HEK293 (cell line): ENCODE data around the gene KDM4C.

Experiments used
- CTCF ChIA-PET: fragments of 350-600 bp; formaldehyde crosslinking; extraction: SDS; loops from one replicate; lab custom pipeline; 2021; ENCODE audit warnings: antibody characterized with exemption; lab: Yijun Ruan, JAX
- POLR2A ChIA-PET: fragments of 300-600 bp; formaldehyde crosslinking; extraction: SDS; loops from one replicate; lab custom pipeline; 2020; ENCODE audit warnings: antibody characterized with exemption, inconsistent platforms; lab: Yijun Ruan, JAX
- H3K27ac ChIP-seq: fragments of 200-500 bp; sonication (Bioruptor generic); 2 replicates; pipeline ENCODE4 v1.5.1; 2014; ENCODE audit warnings: low read depth, low read length, control low read depth, inconsistent platforms; ENCODE audit errors: extremely low read depth
- H3K36me3 ChIP-seq, 2 experiments: fragments of 200-500 bp in 1 of 2; sonication (Bioruptor generic) in 1 of 2; 1 replicate in 1 of 2; 2 replicates in 1 of 2; pipeline ENCODE4 v1.5.1; 2014 to 2017; ENCODE audit warnings: inconsistent platforms in 2 of 2, low read length in 2 of 2; ENCODE audit not compliant: control insufficient read depth in 2 of 2, insufficient read depth in 1 of 2
- H3K4me1 ChIP-seq: fragments of 200-500 bp; sonication (Bioruptor generic); 2 replicates; pipeline ENCODE4 v1.5.1; 2014; ENCODE audit warnings: mild to moderate bottlenecking, low read length, inconsistent platforms; ENCODE audit not compliant: control insufficient read depth, insufficient read depth
- H3K4me3 ChIP-seq: 2 replicates; pipeline ENCODE4 v1.5.1; 2011; ENCODE audit warnings: low read depth, mild to moderate bottlenecking, control low read depth, low read length, moderate library complexity
- H3K9me3 ChIP-seq: fragments of 200-500 bp; sonication (Bioruptor generic); 2 replicates; pipeline ENCODE4 v1.5.1; 2014; ENCODE audit warnings: low read depth, low read length, inconsistent platforms; ENCODE audit not compliant: control insufficient read depth, insufficient read depth
- AEBP2 ChIP-seq: fragments of 450-650 bp; formaldehyde crosslinking; IDR thresholded peaks from 2 replicates; pipeline ENCODE4 v1.5.1; 2016; ENCODE audit warnings: missing biosample characterization, missing genetic modification characterization, borderline replicate concordance
- MEIS1 ChIP-seq: sonication (generic); formaldehyde crosslinking; IDR thresholded peaks from 2 replicates; pipeline ENCODE4 v1.8.1; 2022; ENCODE audit warnings: missing genetic modification reagents, mild to moderate bottlenecking, borderline replicate concordance
- RBAK ChIP-seq: fragments of 450-650 bp; formaldehyde crosslinking; IDR thresholded peaks from 2 replicates; pipeline ENCODE4 v1.5.1; 2016; ENCODE audit warnings: missing biosample characterization, missing genetic modification characterization
- SP7 ChIP-seq: fragments of 450-650 bp; formaldehyde crosslinking; IDR thresholded peaks from 2 replicates; pipeline ENCODE4 v1.5.1; 2016; ENCODE audit warnings: missing biosample characterization, missing genetic modification characterization
- ZBTB26 ChIP-seq: fragments of 450-650 bp; formaldehyde crosslinking; optimal IDR thresholded peaks from 2 replicates; pipeline ENCODE3; 2016; ENCODE audit warnings: missing biosample characterization, mild to moderate bottlenecking, missing genetic modification characterization
- ZNF19 ChIP-seq: fragments of 450-650 bp; formaldehyde crosslinking; IDR thresholded peaks from 2 replicates; pipeline ENCODE4; 2016; ENCODE audit warnings: missing biosample characterization, missing genetic modification characterization, low read depth
- ZNF211 ChIP-seq: fragments of 450-650 bp; formaldehyde crosslinking; IDR thresholded peaks from 2 replicates; pipeline ENCODE4 v1.5.1; 2016; ENCODE audit warnings: low read depth, missing biosample characterization, missing genetic modification characterization
- ZNF23 ChIP-seq: fragments of 450-650 bp; formaldehyde crosslinking; IDR thresholded peaks from 2 replicates; pipeline ENCODE4 v1.5.1; 2016; ENCODE audit warnings: missing biosample characterization, missing genetic modification characterization, borderline replicate concordance
- ZNF292 ChIP-seq: fragments of 450-650 bp; formaldehyde crosslinking; IDR thresholded peaks from 2 replicates; pipeline ENCODE4 v1.5.1; 2016; ENCODE audit warnings: low read depth, missing biosample characterization, missing genetic modification characterization, borderline replicate concordance
- ZNF341 ChIP-seq: fragments of 450-650 bp; formaldehyde crosslinking; IDR thresholded peaks from 2 replicates; pipeline ENCODE4; 2016; ENCODE audit warnings: low read depth, missing biosample characterization, missing genetic modification characterization
- ZNF350 ChIP-seq: fragments of 450-650 bp; formaldehyde crosslinking; IDR thresholded peaks from 2 replicates; pipeline ENCODE4 v1.5.0; 2017; ENCODE audit warnings: missing biosample characterization, mild to moderate bottlenecking, missing genetic modification characterization
- ZNF623 ChIP-seq: fragments of 450-650 bp; formaldehyde crosslinking; IDR thresholded peaks from 2 replicates; pipeline ENCODE4 v1.5.1; 2016; ENCODE audit warnings: missing biosample characterization, missing genetic modification characterization
- ZNF624 ChIP-seq: fragments of 450-650 bp; formaldehyde crosslinking; IDR thresholded peaks from 2 replicates; pipeline ENCODE4 v1.5.1; 2017; ENCODE audit warnings: missing biosample characterization, missing genetic modification characterization
- ZNF639 ChIP-seq: fragments of 450-650 bp; formaldehyde crosslinking; IDR thresholded peaks from 2 replicates; pipeline ENCODE4 v1.5.1; 2016; ENCODE audit warnings: missing biosample characterization, missing genetic modification characterization
- ZNF664 ChIP-seq: fragments of 450-650 bp; formaldehyde crosslinking; IDR thresholded peaks from 2 replicates; pipeline ENCODE4 v1.5.1; 2016; ENCODE audit warnings: missing biosample characterization, missing genetic modification characterization
- ZNF701 ChIP-seq: fragments of 450-650 bp; formaldehyde crosslinking; IDR thresholded peaks from 2 replicates; pipeline ENCODE4 v1.5.1; 2016; ENCODE audit warnings: missing biosample characterization, missing genetic modification characterization
- TF ChIP-seq, protein P1 (sequence below): fragments of 450-650 bp; formaldehyde crosslinking; IDR thresholded peaks from 2 replicates; pipeline ENCODE4; 2016; ENCODE audit warnings: missing biosample characterization, missing genetic modification characterization
- TF ChIP-seq, protein P2 (sequence below): fragments of 450-650 bp; formaldehyde crosslinking; IDR thresholded peaks from 2 replicates; pipeline ENCODE4 v1.5.1; 2016; ENCODE audit warnings: missing biosample characterization, missing genetic modification characterization
- TF ChIP-seq, protein P3 (sequence below): fragments of 450-650 bp; formaldehyde crosslinking; IDR thresholded peaks from 2 replicates; pipeline ENCODE4 v1.5.1; 2016; ENCODE audit warnings: missing biosample characterization, missing genetic modification characterization

KDM4C gene

GRCh38 chr9:6978591-6978990 lies 220.8 kb downstream of the KDM4C start (continued):
- TF ChIP-seq, protein P1, sequence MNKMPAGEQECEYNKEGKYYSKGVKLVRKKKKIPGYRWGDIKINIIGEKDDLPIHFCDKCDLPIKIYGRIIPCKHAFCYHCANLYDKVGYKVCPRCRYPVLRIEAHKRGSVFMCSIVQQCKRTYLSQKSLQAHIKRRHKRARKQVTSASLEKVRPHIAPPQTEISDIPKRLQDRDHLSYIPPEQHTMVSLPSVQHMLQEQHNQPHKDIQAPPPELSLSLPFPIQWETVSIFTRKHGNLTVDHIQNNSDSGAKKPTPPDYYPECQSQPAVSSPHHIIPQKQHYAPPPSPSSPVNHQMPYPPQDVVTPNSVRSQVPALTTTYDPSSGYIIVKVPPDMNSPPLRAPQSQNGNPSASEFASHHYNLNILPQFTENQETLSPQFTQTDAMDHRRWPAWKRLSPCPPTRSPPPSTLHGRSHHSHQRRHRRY: no peak

DNA sequence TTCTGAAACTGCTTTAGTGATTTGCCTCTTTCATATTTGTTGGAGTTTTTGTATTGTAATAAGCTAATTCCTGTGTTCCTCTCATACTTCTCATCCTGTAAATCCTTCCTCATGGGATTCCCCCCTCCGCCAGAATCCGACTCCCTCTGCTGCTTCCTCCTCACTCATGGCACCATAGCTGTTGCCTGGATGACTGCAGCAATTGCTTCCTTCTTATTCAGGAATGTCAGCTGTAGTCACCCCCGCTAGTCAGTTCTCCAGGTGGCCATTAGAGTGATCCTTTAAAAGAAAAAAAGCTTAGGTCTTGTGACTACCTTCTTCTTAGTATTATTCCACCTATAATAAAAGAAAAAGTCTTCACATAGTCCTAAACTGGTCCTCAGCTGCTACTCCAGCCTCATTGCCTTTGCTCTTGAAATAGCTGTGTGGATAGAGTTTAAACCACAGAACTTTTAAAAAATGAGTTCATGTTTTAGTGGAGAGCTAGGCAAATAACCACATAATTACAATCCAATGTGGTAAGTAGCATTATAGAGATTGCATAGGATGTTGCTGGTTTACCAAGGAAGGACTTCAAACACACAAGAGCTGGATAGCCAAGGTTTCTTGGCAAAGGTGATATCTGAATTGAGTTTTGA lies 227.3 kb downstream of the KDM4C start:
- peaks cover 0 to 16% of the 10 kb centered on the region in 2 experiments; a peak in 1 of 3 replicates for H3K36me3 ChIP-seq
- H3K4me1 ChIP-seq: no peaks in the 10 kb centered on the region
- no peak overlapping the region for H3K27ac ChIP-seq
- POLR2A ChIA-PET: interaction anchor here (0.6 to 0.7 kb wide), 2 partner anchors 131 to 146 kb away, joined by 4 to 9 read pairs; no protein-coding TSS in a partner anchor
- TF ChIP-seq ZNF664 (tag by site-specific recombination) (no peak), ZNF341 (tag by site-specific recombination) (no peak), ZNF701 (tag by site-specific recombination) (no peak), ZNF623 (tag by site-specific recombination) (no peak), ZNF292 (no peak), SP7 (tag by site-specific recombination) (no peak), ZNF639 (no peak), ZNF19 (tag by site-specific recombination) (no peak)
- TF ChIP-seq, protein P2, sequence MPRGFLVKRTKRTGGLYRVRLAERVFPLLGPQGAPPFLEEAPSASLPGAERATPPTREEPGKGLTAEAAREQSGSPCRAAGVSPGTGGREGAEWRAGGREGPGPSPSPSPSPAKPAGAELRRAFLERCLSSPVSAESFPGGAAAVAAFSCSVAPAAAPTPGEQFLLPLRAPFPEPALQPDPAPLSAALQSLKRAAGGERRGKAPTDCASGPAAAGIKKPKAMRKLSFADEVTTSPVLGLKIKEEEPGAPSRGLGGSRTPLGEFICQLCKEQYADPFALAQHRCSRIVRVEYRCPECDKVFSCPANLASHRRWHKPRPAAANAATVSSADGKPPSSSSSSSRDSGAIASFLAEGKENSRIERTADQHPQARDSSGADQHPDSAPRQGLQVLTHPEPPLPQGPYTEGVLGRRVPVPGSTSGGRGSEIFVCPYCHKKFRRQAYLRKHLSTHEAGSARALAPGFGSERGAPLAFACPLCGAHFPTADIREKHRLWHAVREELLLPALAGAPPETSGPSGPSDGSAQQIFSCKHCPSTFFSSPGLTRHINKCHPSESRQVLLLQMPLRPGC: no peak
- H3K4me3 ChIP-seq: no peak overlapping the region
- CTCF ChIA-PET: interaction anchor here (0.6 to 2.1 kb wide), 5 partner anchors 11 to 457 kb away, joined by 3 to 6 read pairs (median 4); no protein-coding TSS in a partner anchor
- no peaks in the 10 kb centered on the region for H3K9me3 ChIP-seq

DNA sequence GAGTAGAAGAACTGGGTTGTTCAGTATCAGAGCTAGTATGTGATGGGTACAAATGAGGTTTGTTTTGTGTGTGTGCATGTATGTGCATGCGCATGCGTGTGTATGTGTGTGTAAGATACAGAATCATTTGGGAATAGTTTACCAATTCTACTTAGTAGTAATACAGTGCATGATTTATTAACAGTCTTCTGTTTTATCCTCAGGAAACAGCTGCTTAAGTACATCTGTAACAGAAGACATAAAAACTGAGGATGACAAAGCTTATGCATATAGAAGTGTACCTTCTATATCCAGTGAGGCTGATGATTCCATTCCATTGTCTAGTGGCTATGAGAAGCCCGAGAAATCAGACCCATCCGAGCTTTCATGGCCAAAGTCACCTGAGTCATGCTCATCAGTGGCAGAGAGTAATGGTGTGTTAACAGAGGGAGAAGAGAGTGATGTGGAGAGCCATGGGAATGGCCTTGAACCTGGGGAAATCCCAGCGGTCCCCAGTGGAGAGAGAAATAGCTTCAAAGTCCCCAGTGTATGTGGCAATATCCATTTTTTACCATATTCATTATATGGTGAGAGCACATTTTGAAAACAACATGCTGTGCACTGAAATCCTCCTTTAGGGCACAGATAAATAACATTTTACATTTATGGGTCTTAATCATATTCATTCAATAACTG lies 228.5 kb downstream of the KDM4C start:
- Histone ChIP-seq H3K4me3 (no peak overlapping the region), H3K4me1 (no peaks in the 10 kb centered on the region), H3K9me3 (no peaks in the 10 kb centered on the region), H3K36me3 (peaks cover 0 to 16% of the 10 kb centered on the region in 2 experiments; a peak in 1 of 3 replicates), H3K27ac (no peak overlapping the region)
- ChIA-PET POLR2A (no interaction called here), CTCF (interaction anchor here (0.6 to 2.1 kb wide), 2 partner anchors 77 to 577 kb away, joined by 3 to 6 read pairs; no protein-coding TSS in a partner anchor)
- TF ChIP-seq ZNF350 (tag by site-specific recombination) (no peak), ZNF624 (tag by site-specific recombination) (no peak)

- POLR2A ChIA-PET: no interaction called here
- H3K4me3 ChIP-seq: no peak overlapping the region
- TF ChIP-seq AEBP2 (no peak), ZBTB26 (tag by site-specific recombination) (no peak), RBAK (tag by site-specific recombination) (no peak), ZNF23 (tag by site-specific recombination) (no peak), ZNF211 (tag by site-specific recombination) (no peak), MEIS1 (CRISPR knock-in tag) (no peak)
- TF ChIP-seq, protein P3, sequence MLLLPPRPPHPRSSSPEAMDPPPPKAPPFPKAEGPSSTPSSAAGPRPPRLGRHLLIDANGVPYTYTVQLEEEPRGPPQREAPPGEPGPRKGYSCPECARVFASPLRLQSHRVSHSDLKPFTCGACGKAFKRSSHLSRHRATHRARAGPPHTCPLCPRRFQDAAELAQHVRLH: no peak
These were observed 229.6 kb downstream of the KDM4C start for GRCh38 chr9:6987381-6987780.

More at GRCh38 chr9:6987381-6987780, 229.6 kb downstream of the KDM4C start:
- H3K27ac ChIP-seq: no peak overlapping the region
- H3K9me3 ChIP-seq: no peaks in the 10 kb centered on the region
- no peaks in the 10 kb centered on the region for H3K4me1 ChIP-seq
- CTCF ChIA-PET: no interaction called here
- peaks cover 0 to 16% of the 10 kb centered on the region in 2 experiments; a peak in 1 of 3 replicates for H3K36me3 ChIP-seq
